Right lobe of liver (tissue), 6 donors: ENCODE measurements around the gene SFI1. TPM values are rescaled to one million over a fixed set of nuclear protein-coding genes. Genes with fewer than 3 reads are reported as not detected.

Source experiments
- ATAC-seq, 4 donors: fragments of 200-7000 bp; cut with Tn5 transposase; one replicate each; pipeline ENCODE4 v1.9.1; 2020; ENCODE audit warnings: mild to moderate bottlenecking in 4 of 4, moderate library complexity in 4 of 4
- DNase-seq, 3 donors: peaks; one replicate each; pipeline ENCODE4 v3.0.0-alpha.2; 2020
- H3K27ac ChIP-seq, 3 donors: fragments of 200-600 bp; one replicate each; pipeline ENCODE4 v1.8.0; 2022
- H3K27me3 ChIP-seq, 2 donors: fragments of 200-600 bp; one replicate each; pipeline ENCODE4 v1.8.0; 2022
- H3K36me3 ChIP-seq, 4 donors: fragments of 200-600 bp; sonication (generic) in 1 of 4; one replicate each; pipeline versions ENCODE4 v1.5.1 to v1.8.0; 2017 to 2022; ENCODE audit warnings: control low read depth in 1 of 4
- H3K4me1 ChIP-seq, 4 donors: fragments of 200-600 bp; sonication (generic) in 1 of 4; one replicate each; pipeline versions ENCODE4 v1.5.1 to v1.8.0; 2017 to 2022; ENCODE audit warnings: control low read depth in 1 of 4
- H3K4me3 ChIP-seq, 3 donors: fragments of 200-600 bp; one replicate each; pipeline ENCODE4 v1.8.0; 2022
- H3K9me3 ChIP-seq, 4 donors: fragments of 200-600 bp; sonication (generic) in 1 of 4; one replicate each; pipeline versions ENCODE4 v1.5.1 to v1.8.0; 2017 to 2022; ENCODE audit warnings: control low read depth in 1 of 4
- POLR2A ChIP-seq: fragments of 450-650 bp; IDR thresholded peaks from one replicate; pipeline ENCODE4 v1.6.1; 2017; ENCODE audit warnings: antibody characterized with exemption, mild to moderate bottlenecking
- WGBS: methylation state at CpG from one replicate; pipeline ENCODE4 v1.1.6; 2018; ENCODE audit warnings: low coverage, low lambda C conversion rate; ENCODE audit not compliant: insufficient coverage; ENCODE audit errors: missing lambda C conversion rate; 5-methylcytosine and 5-hydroxymethylcytosine counted together
- intact Hi-C, 2 donors: fragments of 100-400 bp; cut with DNase I; formaldehyde crosslinking; loops; one replicate each; pipeline versions ENCODE4 v1.11.2 to v1.14.1; 2022
- total RNA-seq, 6 experiments: library from RNA; depleted of rRNA in 2 of 6; stranded (reverse); fragments of >200 nt in 2 of 6; fragmentation: NEBNext Ultra II Directional in 3 of 6; extraction: Animal tissue kit (Norgen Biotek cat#: 25700) in 3 of 6; gene quantifications; one replicate each; pipeline versions ENCODE4 v1.1.0 to v1.2.4, GENCODE V29; 2016 to 2023
- TF ChIP-seq, protein P1 (sequence below), 4 donors: fragments of 200-600 bp in 3 of 4; fragments of 450-650 bp in 1 of 4; IDR thresholded peaks; one replicate each; pipeline versions ENCODE4 v1.5.1 to v1.8.0; 2016 to 2022; ENCODE audit warnings: antibody characterized with exemption in 4 of 4, mild to moderate bottlenecking in 2 of 4
- donor health status: DM: no; HTN: yes; CAD: no.
- donor health status: DM: no; HTN: no; CAD: no.
- donor health status: DM: no; HTN: no; CAD: no.
- donor health status: DM: no; HTN: yes; CAD: no.
- donor health status: DM: no; HTN: yes; CAD: no.

Gene SFI1
- total RNA-seq, 6 experiments from 2014 or later = 7.0 to 14.0 (median 8.7) TPM

DNA sequence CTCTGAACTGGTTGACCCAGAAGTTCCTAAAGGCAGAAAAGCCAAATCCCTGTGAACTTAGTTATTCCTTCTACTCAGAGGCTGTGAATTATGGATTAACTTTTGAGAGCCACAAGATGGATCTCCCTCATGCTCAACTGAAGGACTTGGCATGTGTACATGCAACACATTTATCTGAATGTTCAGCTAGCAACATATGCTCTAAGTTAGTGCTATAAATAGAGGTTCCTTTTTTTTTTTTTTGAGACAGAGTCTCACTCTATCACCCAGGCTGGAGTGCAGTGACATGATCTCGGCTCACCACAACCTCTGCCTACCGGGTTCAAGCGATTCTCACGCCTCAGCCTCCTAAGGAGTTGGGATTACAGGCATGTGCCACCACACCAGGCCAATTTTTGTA lies 46.8 kb upstream of the SFI1 start:
- 68% methylated on average over 4 of the region's 4 CpGs for WGBS
- Histone ChIP-seq H3K4me1 (peaks cover 0 to 8% (median 0%) of the 10 kb centered on the region in 4 donors), H3K4me3 (no peak overlapping the region), H3K27me3 (no peaks in the 10 kb centered on the region), H3K36me3 (peaks cover 1 to 31% (median 3%) of the 10 kb centered on the region in 4 donors), H3K9me3 (no peaks in the 10 kb centered on the region), H3K27ac (no peak overlapping the region)
- intact Hi-C loops = no loop called here
- DNase-seq (no peak), ATAC-seq (no peak)
- no peak for TF ChIP-seq POLR2A
- TF ChIP-seq, protein P1, sequence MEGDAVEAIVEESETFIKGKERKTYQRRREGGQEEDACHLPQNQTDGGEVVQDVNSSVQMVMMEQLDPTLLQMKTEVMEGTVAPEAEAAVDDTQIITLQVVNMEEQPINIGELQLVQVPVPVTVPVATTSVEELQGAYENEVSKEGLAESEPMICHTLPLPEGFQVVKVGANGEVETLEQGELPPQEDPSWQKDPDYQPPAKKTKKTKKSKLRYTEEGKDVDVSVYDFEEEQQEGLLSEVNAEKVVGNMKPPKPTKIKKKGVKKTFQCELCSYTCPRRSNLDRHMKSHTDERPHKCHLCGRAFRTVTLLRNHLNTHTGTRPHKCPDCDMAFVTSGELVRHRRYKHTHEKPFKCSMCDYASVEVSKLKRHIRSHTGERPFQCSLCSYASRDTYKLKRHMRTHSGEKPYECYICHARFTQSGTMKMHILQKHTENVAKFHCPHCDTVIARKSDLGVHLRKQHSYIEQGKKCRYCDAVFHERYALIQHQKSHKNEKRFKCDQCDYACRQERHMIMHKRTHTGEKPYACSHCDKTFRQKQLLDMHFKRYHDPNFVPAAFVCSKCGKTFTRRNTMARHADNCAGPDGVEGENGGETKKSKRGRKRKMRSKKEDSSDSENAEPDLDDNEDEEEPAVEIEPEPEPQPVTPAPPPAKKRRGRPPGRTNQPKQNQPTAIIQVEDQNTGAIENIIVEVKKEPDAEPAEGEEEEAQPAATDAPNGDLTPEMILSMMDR (IDR thresholded peaks at IDR 0.05) = no peak

DNA sequence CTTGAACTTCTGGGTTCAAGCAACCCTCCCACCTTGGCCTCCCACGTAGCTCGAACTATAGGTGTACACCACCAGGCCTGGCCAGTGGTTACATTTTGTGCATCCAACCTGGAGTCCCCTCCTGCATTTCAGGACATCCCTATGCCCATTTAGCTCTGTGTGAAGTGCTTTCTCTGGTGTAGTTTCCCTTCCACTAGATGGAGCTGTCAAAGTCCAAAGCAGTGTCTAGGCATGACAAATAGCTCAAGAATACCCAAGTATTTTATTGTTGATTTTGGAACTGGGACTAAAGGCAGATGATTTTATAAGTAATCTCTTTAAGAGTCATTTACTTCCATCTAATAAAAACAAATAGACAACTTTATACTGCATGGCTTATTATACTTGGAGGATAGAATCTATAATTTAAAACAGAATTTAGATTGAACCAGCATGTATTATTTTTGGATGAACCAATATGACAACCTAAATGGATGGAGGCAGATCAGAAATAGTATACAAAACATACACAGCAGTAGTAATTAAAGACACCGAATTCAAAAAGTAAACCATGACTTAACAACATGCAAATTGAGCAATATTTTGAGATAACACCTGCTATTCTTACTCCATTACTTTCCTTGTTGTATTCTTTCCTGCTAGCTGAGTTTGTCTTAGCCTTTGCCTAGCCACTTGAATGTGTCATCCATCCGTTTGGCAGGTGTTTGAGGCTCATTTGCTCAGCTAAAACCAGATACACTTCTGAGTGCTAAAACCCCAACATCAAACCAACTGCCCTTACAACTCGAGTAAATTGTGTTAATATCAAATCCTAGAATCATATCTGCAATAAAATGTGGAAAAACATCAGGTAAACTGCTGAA lies 44.4 kb upstream of the SFI1 start:
- Histone ChIP-seq H3K4me1 (peaks cover 0 to 7% (median 0%) of the 10 kb centered on the region in 4 donors), H3K27ac (no peak overlapping the region), H3K4me3 (no peak overlapping the region), H3K27me3 (no peaks in the 10 kb centered on the region), H3K36me3 (peaks cover 4 to 24% (median 6%) of the 10 kb centered on the region in 4 donors), H3K9me3 (no peaks in the 10 kb centered on the region)
- peak; percentile 62 to 75 (median 68) for ATAC-seq
- no peak for TF ChIP-seq POLR2A
- TF ChIP-seq, protein P1 (IDR thresholded peaks at IDR 0.05) = peak; percentile 13 to 53 (median 50)
- 84% methylated on average over 5 of the region's 5 CpGs for WGBS
- no peak for DNase-seq
- intact Hi-C loops = no loop called here

DNA sequence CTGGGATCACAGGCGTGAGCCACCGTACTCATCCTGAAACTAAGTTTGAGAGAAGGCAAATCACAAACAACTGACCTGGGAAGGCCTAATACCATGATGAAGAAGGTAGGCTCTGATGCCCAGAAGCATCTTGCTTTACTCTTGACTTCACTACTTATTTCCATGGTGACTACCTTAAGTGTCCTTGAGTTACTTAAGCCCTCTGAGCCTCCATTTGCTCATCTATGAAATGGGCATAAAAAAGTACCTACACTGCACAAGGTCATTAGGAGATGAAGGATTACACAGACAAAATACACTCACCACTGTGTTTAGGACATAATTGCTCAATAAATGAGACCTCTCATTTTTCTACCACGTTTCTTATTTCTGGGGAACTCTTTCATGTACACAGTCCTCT lies 34.6 kb upstream of the SFI1 start:
- ATAC-seq = no peak
- Histone ChIP-seq H3K9me3 (no peaks in the 10 kb centered on the region), H3K27me3 (no peaks in the 10 kb centered on the region), H3K36me3 (peaks cover 0 to 61% (median 29%) of the 10 kb centered on the region in 4 donors), H3K4me3 (no peak overlapping the region), H3K4me1 (no peaks in the 10 kb centered on the region), H3K27ac (no peak overlapping the region)
- TF ChIP-seq, protein P1 (IDR thresholded peaks at IDR 0.05) = no peak
- no peak for TF ChIP-seq POLR2A
- DNase-seq = no peak
- intact Hi-C loops = no loop called here
- 100% methylated on average over 1 of the region's 3 CpGs for WGBS

DNA sequence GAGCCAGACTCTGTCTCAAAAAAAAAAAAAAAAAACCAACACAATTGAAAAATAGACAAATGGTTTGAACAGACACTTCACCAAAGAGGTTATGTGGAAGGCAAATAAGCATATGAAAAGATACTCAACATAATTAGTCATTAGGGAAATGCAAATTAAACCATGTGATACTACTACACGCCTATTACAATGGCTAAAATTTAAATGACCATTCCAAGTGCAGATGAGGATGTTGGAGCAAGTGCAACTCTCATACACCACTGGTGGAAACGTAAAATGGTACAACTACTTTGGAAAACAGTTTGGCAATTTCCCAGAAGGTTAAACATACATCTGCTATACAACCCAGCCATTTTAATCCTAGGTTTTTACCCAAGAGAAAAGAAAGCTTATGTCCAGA lies 31.0 kb upstream of the SFI1 start:
- DNase-seq (no peak), ATAC-seq (no peak)
- Histone ChIP-seq H3K27me3 (no peaks in the 10 kb centered on the region), H3K4me1 (no peaks in the 10 kb centered on the region), H3K9me3 (no peaks in the 10 kb centered on the region), H3K4me3 (no peak overlapping the region), H3K27ac (no peak overlapping the region), H3K36me3 (peaks cover 0 to 65% (median 25%) of the 10 kb centered on the region in 4 donors)
- no peak for TF ChIP-seq POLR2A
- TF ChIP-seq, protein P1 (IDR thresholded peaks at IDR 0.05) = no peak
- intact Hi-C loops = no loop called here
- 100% methylated on average over 1 of the region's 2 CpGs for WGBS
